ENCODE measurements around the gene BHMT2. TPM values are rescaled to one million over a fixed set of nuclear protein-coding genes. Genes with fewer than 3 reads are reported as not detected.

BHMT2 gene
- total and polyA plus RNA-seq, 2 of the 13 experiments (the other 11 are each of a cell fraction or from before 2014, with no cell fraction given), result 13.8 to 18.8 TPM

GRCh38 chr5:79030663-79031484, 38.7 kb upstream of the BHMT2 start (continued):
- TF ChIP-seq, protein P1, sequence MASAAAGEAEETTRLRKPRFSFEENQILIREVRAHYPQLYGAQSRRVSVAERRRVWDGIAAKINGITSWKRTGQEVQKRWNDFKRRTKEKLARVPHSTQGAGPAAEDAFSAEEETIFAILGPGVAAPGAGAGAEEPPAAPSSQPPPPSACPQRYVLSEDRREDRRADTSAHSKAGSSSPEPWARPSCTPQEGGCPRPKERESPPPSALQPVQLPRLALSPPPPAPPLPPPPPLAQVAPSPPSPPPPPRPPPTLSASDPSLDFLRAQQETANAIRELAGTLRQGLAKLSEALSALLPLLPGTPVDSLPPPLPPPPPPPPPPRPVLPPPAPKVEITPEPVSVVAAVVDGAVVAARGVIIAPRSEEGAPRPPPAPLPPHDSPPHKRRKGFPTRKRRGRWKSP (CRISPR knock-in tag; IDR thresholded peaks at IDR 0.05), result no peak
- TF ChIP-seq BHLHE40 (IDR thresholded peaks at IDR 0.05; ENCODE audit: low read length), result no peak
- peak; percentile 75 for TF ChIP-seq NCOA2 (CRISPR knock-in tag; IDR thresholded peaks at IDR 0.05)
- TF ChIP-seq MZF1 (CRISPR knock-in tag; IDR thresholded peaks at IDR 0.05; ENCODE audit: borderline replicate concordance), result no peak
- TF ChIP-seq ZNF367 (CRISPR knock-in tag; IDR thresholded peaks at IDR 0.05; ENCODE audit: borderline replicate concordance), result no peak
- peak; percentile 53 for TF ChIP-seq NFYC (CRISPR knock-in tag; IDR thresholded peaks at IDR 0.05)
- peak; percentile 28; the same call in 1 of the 2 replicates for TF ChIP-seq TBX2 (CRISPR knock-in tag; IDR thresholded peaks at IDR 0.05; ENCODE audit: borderline replicate concordance)
- TF ChIP-seq KDM5A (IDR thresholded peaks at IDR 0.05; ENCODE audit: borderline replicate concordance, low read length), result peak; percentile 67; the same call in 1 of the 2 replicates
- TF ChIP-seq DRAP1 (CRISPR knock-in tag; IDR thresholded peaks at IDR 0.05), result peak; percentile 52; the same call in 1 of the 2 replicates
- peak; percentile 85 for TF ChIP-seq FOXK2 (IDR thresholded peaks at IDR 0.05)
- TF ChIP-seq MEIS2 (CRISPR knock-in tag; IDR thresholded peaks at IDR 0.05), result peak; percentile 42; the same call in 1 of the 2 replicates
- peak; percentile 74 for TF ChIP-seq CEBPG (CRISPR knock-in tag; IDR thresholded peaks at IDR 0.05)
- no peak for TF ChIP-seq PAWR (CRISPR knock-in tag; IDR thresholded peaks at IDR 0.05; ENCODE audit: borderline replicate concordance)
- peak; percentile 91 for TF ChIP-seq NFIC (IDR thresholded peaks at IDR 0.05; ENCODE audit: low read length)
- no peak for TF ChIP-seq KLF16 (CRISPR knock-in tag; IDR thresholded peaks at IDR 0.05)
- no peak for TF ChIP-seq ZNF891 (CRISPR knock-in tag; IDR thresholded peaks at IDR 0.05)
- peak; percentile 40; the same call in 1 of the 2 replicates for TF ChIP-seq MIER3 (CRISPR knock-in tag; IDR thresholded peaks at IDR 0.05; ENCODE audit: borderline replicate concordance)
- TF ChIP-seq ZMYM4 (CRISPR knock-in tag; IDR thresholded peaks at IDR 0.05), result peak; percentile 76
- TF ChIP-seq TSC22D2 (CRISPR knock-in tag; IDR thresholded peaks at IDR 0.05; ENCODE audit: borderline replicate concordance), result no peak
- peak; percentile 31; the same call in 1 of the 2 replicates for TF ChIP-seq TARDBP (CRISPR knock-in tag; IDR thresholded peaks at IDR 0.05)
- TF ChIP-seq ZFYVE20 (CRISPR knock-in tag; IDR thresholded peaks at IDR 0.05; ENCODE audit: borderline replicate concordance, low read depth), result no peak
- TF ChIP-seq MTERF4 (CRISPR knock-in tag; IDR thresholded peaks at IDR 0.05), result no peak
- TF ChIP-seq PAXIP1 (CRISPR knock-in tag; conservative IDR thresholded peaks at IDR 0.05), result peak; percentile 93
- peak; percentile 78 for TF ChIP-seq KDM6A (CRISPR knock-in tag; IDR thresholded peaks at IDR 0.05; ENCODE audit: low read depth)
